IPS-20b (cell line): ENCODE measurements around the gene POLE2.
"Not testable (repeated sequence)": the region's sequence is repeated elsewhere in the genome, so short reads cannot be mapped to it uniquely, and the experiment has no call there.

Source experiments
- H3K27ac ChIP-seq: one replicate; pipeline ENCODE4 v1.5.1; 2013; ENCODE audit warnings: low read length
- H3K27me3 ChIP-seq: 2 replicates; pipeline ENCODE4 v1.6.1; 2013; ENCODE audit warnings: mild to moderate bottlenecking, low read length, inconsistent platforms; ENCODE audit not compliant: insufficient read depth
- H3K36me3 ChIP-seq: 2 replicates; pipeline ENCODE4 v1.6.1; 2013; ENCODE audit warnings: low read depth, mild to moderate bottlenecking, inconsistent platforms, low read length, moderate library complexity; ENCODE audit not compliant: insufficient read depth
- H3K4me1 ChIP-seq: 2 replicates; pipeline ENCODE4 v1.6.1; 2013; ENCODE audit warnings: mild to moderate bottlenecking, control low read depth, inconsistent platforms, low read length, moderate library complexity; ENCODE audit not compliant: insufficient read depth
- H3K4me3 ChIP-seq: 2 replicates; pipeline ENCODE4 v1.5.1; 2013; ENCODE audit warnings: mild to moderate bottlenecking, low read length, inconsistent platforms
- H3K9ac ChIP-seq: 2 replicates; pipeline ENCODE4 v1.6.1; 2013; ENCODE audit warnings: low read depth, mild to moderate bottlenecking, inconsistent platforms, low read length, moderate library complexity
- H3K9me3 ChIP-seq: 2 replicates; pipeline ENCODE4 v1.6.1; 2013; ENCODE audit warnings: mild to moderate bottlenecking, low read depth, low read length, inconsistent platforms; ENCODE audit not compliant: insufficient read depth

Gene POLE2

DNA sequence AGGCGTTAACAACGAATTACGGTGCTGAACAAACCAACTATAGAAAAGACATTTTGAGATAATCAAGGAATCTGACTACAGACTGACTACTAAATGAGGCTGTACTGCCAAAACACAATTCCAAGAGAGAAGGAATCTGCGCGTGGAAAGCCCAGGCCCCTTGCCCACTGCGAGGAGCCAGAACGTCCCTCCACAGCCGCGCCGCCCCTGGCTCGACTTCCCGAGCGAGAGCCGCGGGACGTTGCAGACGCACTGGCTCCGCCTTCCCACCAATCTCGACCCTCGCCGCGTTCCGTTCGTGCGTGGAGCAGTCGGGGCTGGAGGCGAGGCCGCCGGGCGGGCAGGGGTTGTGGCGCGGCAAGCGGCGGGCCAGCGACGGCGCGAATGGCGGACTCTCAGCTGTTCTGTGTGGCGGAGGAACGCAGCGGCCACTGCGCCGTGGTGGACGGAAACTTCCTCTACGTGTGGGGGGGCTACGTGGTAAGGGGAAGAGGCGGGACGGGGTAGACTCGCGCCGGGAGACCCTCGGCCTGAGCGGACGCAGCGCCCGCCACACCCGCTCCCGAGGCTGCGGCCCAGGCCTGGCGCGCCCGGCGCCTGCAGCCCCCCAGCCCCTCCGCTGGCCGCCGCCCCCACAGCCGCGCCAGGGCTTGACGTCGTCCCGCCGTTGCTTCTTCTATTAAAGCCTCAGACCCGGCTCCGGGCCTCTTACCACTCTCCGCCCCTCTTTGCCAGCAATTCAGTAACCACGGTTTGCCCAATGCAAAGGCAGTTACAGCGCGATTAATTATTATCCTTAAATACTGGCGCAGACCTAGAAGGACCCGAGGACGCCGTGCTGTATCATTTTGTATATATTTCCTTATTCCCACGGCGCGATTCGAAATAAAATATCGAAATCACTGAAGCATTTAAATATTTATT, 5.1 kb upstream of the POLE2 start, which contains the start of gene KLHDC1:
Gene KLHDC1, plus strand, starts transcription at position 310 of the 924 bp plus-strand sequence. Its CDS starts 75 bp downstream, at position 385.
- Histone ChIP-seq H3K9ac (peak within 1 kb of the TSS; percentile 78; the same call in 1 of the 2 replicates), H3K9me3 (no peaks in the 10 kb centered on the region), H3K4me3 (peak within 1 kb of the TSS; percentile 81), H3K36me3 (no peaks in the 10 kb centered on the region), H3K27ac (no peak within 1 kb of the TSS), H3K27me3 (peaks cover 35% of the 10 kb centered on the region), H3K4me1 (peaks cover 6% of the 10 kb centered on the region; the same call in 1 of the 2 replicates)

DNA sequence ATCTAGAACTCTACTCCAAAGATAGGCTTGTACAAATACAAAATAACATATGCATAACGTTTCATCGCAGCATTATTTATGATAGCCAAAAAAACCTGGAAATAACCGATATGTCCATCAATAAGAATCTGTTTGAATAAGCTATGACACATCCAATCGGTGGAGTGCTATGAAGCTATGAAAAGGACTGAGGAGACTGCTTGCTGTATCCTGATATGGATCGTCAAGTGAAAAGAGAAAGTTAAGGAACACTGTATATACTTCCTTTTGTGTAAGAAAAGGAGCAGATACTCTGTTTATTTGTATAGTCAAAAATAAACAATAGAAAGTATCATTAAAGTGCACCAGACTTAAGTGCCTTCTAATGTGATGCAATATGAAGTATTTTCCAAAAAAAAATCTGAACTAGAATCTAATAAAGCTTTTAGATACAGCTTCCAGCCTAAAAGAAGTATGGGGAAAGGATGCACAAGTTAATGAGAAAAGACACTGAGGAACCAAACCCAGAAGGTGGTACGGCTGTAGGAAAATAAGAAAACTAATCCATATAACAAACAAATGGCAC, 4.3 kb upstream of the POLE2 start:
- Histone ChIP-seq H3K27me3 (peaks cover 35% of the 10 kb centered on the region), H3K4me3 (peak overlapping the region; percentile 81), H3K36me3 (no peaks in the 10 kb centered on the region), H3K27ac (no peak overlapping the region), H3K9me3 (no peaks in the 10 kb centered on the region), H3K4me1 (peaks cover 6% of the 10 kb centered on the region; the same call in 1 of the 2 replicates), H3K9ac (peak overlapping the region; percentile 78; the same call in 1 of the 2 replicates)

DNA sequence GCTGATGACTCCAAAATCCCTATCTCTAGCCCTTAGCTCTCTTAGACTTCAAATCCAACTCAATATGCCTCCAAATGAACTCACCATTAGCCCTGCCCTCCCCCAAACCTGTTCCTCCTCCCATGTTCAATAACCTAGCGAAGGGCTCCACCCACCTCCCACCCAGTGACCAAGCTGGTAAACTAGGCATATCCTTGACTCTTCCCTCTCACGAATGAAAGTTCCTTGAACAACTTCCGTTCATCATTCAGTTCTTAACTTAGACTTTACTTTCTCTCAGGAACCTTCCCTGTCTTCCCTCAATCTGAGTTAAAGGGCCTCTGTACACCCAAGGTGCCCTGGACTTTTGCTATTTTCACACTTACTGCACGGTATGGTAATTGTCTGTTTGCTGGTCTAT, 3.0 kb upstream of the POLE2 start:
- Histone ChIP-seq H3K36me3 (no peaks in the 10 kb centered on the region), H3K27me3 (peaks cover 35% of the 10 kb centered on the region), H3K9me3 (no peaks in the 10 kb centered on the region), H3K4me3 (no peak overlapping the region; the same call in 1 of the 2 replicates), H3K27ac (no peak overlapping the region), H3K9ac (no peak overlapping the region), H3K4me1 (peaks cover 6% of the 10 kb centered on the region; the same call in 1 of the 2 replicates)

DNA sequence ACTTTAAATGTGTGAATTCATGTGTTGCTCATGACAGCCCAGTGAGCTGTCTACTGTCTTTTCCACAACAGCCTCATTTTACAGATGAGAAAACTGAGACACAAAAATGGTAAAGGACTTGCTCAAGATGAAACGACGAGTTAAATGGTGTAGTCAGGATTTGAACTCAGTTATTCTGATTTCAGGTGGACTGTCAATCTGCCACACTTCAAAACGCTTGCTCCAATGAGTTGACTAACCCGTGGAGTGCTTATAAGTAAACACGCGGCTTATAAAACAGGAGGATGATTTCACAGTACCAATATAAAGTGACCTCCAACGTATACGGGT, 652 bp upstream of the POLE2 start:
- Histone ChIP-seq H3K9me3 (no peaks in the 10 kb centered on the region), H3K36me3 (peaks cover under 1% of the 10 kb centered on the region; the same call in 1 of the 2 replicates), H3K4me1 (peaks cover 6% of the 10 kb centered on the region; the same call in 1 of the 2 replicates), H3K9ac (peak overlapping the region; percentile 92), H3K27me3 (peaks cover 28% of the 10 kb centered on the region), H3K27ac (peak overlapping the region; percentile 72), H3K4me3 (peak overlapping the region; percentile 82)

DNA sequence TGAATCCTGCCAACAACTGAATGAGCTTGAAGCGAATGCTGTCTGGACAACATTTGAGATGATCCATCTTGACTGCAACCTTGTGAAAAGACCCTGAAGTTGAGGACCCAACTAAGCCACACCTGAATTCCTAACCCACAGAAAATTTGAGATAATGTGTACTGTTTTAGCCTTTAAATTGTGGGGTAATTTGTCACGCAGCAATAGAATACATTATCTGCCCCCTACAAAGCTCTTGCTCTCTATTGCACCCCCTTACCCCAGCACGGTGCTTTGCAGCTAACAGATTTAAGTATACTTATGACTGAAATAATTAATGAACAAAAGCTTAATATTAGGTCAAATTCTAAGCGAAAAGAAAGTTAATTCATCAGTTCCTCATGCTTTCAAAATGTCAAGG, 1.6 kb downstream of the POLE2 start:
- Histone ChIP-seq H3K9ac (no peak overlapping the region), H3K27ac (no peak overlapping the region), H3K36me3 (peaks cover 23% of the 10 kb centered on the region), H3K27me3 (peaks cover 6% of the 10 kb centered on the region; the same call in 1 of the 2 replicates), H3K4me1 (peaks cover 6% of the 10 kb centered on the region; the same call in 1 of the 2 replicates), H3K9me3 (no peaks in the 10 kb centered on the region), H3K4me3 (no peak overlapping the region)

DNA sequence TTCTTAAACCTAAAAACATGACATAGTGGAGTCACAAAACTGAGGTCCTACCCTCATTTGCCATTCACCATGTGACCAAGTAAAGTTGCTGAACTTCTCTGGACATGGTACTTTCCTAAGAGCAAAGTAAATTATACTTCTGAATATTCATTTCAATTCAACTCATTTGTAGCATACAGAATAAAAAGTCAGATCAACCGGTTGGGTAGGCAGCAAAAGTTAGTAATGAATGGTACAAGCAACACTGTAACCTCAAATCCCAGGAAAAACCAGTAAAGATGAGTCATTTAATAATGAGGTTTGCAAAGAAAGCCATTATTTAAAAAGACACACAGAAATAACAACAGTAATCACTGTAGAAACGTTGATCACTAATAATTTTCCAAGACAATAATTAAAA, 8.7 kb downstream of the POLE2 start:
- no peaks in the 10 kb centered on the region for H3K27me3 ChIP-seq
- no peaks in the 10 kb centered on the region for H3K4me1 ChIP-seq
- no peak overlapping the region for H3K9ac ChIP-seq
- no peaks in the 10 kb centered on the region for H3K9me3 ChIP-seq
- H3K4me3 ChIP-seq: no peak overlapping the region
- H3K36me3 ChIP-seq: peaks cover 77% of the 10 kb centered on the region
- no peak overlapping the region for H3K27ac ChIP-seq

DNA sequence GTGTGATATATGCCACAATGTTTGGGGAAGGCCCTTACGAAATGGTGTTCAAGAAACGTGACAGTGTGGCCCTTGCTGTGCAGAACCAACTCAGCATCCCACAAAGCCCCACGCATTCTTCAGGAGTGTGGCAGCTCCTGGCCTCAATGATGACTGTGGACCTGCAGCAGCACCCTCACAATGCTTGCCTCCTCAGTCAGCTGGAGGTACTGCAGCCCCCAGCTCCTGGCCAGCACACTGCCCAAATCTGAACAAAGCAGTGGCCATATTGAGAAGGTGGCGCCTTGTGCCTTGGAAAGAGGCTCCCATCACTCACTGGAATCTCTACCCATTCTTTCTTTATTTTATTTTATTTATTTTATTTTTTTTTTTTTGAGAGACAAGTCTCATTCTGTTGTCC, 10.4 kb downstream of the POLE2 start:
- no peaks in the 10 kb centered on the region for H3K4me1 ChIP-seq
- no peak overlapping the region for H3K4me3 ChIP-seq
- H3K27me3 ChIP-seq: no peaks in the 10 kb centered on the region
- H3K27ac ChIP-seq: no peak overlapping the region
- H3K9ac ChIP-seq: no peak overlapping the region
- H3K36me3 ChIP-seq: peaks cover 82% of the 10 kb centered on the region
- no peaks in the 10 kb centered on the region for H3K9me3 ChIP-seq

DNA sequence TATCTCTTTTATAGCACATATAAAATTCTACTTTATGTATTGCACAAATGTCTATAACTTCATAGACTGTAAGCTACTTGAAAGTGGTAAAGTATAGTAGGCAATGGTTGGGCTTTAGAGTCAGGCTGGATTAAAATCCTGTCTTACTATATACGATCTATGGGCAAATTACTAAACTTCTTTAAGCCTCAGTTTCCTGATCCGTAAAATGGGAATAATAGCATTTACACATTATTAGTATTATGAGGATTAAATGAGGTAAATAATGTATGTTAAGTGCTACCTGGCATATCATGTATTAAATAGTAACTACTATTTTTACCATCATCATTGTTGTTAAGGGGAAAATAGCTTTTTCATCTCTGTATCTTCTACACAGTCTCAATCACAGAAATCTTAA, 14.4 kb downstream of the POLE2 start:
- Histone ChIP-seq H3K4me1 (no peaks in the 10 kb centered on the region), H3K9me3 (no peaks in the 10 kb centered on the region), H3K36me3 (peaks cover 61% of the 10 kb centered on the region), H3K27me3 (no peaks in the 10 kb centered on the region), H3K27ac (no peak overlapping the region), H3K9ac (no peak overlapping the region), H3K4me3 (no peak overlapping the region)

DNA sequence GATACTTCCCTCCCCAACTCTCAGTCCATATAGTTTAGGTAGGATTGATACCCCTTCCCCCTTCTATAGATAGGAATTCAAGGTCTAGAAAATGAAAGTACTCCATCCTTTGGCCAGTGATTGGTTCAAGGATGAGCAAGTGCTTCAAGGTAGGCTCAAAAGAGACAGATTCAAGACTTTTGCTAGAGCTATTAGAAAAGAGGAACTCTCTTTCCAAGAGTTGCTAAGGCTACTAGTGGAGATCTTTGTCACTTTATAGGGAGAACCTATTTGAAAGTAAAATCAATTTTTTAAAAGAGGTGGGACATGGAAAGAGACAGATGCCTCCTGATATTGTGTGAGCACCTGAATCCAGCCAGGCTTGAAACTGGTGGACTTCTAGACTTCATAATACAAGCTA, 17.5 kb downstream of the POLE2 start:
- Histone ChIP-seq H3K36me3 (peaks cover 60% of the 10 kb centered on the region), H3K9me3 (no peaks in the 10 kb centered on the region), H3K4me3 (no peak overlapping the region), H3K4me1 (no peaks in the 10 kb centered on the region), H3K27ac (no peak overlapping the region), H3K9ac (no peak overlapping the region), H3K27me3 (no peaks in the 10 kb centered on the region)

DNA sequence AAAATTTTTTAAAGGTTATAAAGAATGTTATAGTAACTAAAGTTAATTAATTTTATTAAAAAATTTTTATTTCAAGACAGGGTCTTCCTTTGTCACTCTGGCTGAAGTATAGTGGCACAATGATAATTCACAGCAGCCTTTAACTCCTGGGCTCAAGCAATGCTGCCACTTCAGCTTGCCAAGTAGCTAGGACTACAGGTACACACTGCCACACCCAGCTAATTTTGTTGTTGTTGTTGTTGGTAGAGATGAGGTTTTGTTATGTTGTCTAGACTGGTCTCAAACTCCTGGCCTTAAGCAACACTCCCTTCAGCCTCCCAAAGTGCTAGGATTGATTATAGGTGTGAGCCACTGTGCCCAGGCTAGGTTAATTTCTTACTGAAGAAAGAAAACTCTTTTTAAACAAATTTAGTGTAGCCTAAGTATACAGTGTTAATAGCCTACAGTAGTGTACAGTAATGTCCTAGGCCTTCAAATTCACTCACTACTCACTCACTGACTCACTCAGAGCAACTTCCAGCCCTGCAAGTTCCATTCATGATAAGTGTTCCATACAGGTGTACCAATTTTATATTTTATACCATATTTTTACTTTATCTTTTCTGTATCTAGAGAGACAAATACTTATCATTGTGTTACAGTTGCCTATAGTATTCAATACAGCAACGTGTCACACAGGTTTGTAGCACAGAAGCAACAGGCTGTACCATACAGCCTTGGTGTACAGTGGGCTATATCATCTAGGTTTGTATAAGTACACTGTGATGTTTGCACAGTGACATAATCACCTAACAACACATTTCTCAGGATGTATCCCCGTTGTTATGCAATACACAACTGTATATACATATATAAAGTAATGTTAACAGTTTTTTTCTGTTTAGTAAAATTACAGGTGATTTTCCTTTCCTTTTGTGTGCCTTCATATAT, 28.2 kb downstream of the POLE2 start:
- Histone ChIP-seq H3K4me1 (no peaks in the 10 kb centered on the region), H3K4me3 (no peak overlapping the region), H3K27ac (no peak overlapping the region), H3K27me3 (no peaks in the 10 kb centered on the region), H3K36me3 (peaks cover 26% of the 10 kb centered on the region), H3K9ac (no peak overlapping the region), H3K9me3 (no peaks in the 10 kb centered on the region)

DNA sequence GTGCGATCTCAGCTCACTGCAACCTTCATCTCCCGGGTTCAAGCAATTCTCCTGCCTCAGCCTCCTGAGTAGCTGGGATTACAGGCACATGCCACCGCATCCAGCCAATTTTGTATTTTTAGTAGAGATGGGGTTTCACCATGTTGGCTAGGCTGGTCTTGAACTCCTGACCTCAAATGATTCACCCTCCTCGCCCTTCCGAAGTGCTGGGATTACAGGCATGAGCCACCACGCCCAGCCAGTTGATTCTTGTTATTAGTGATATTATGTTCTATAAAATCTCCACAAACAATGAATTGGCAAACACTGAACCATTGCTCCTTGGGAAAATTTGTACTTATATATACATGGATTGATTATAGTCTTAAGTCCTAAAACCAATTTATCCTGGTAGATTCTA, 30.5 kb downstream of the POLE2 start:
- not testable (repeated sequence) for H3K27me3 ChIP-seq

More for the DNA sequence above, 30.5 kb downstream of the POLE2 start:
- not testable (repeated sequence) for H3K4me3 ChIP-seq, H3K9me3 ChIP-seq, H3K9ac ChIP-seq, H3K27ac ChIP-seq, H3K4me1 ChIP-seq
- H3K36me3 ChIP-seq: peaks cover 28% of the 10 kb centered on the region
